ENCODE data around the gene UBN2. TPM values are rescaled to one million over a fixed set of nuclear protein-coding genes. Genes with fewer than 3 reads are reported as not detected.

Gene UBN2
- total RNA-seq, 1 experiment from 2014 or later, result 39.0 TPM

GRCh38 chr7:139231513-139232376, 708 bp downstream of the UBN2 start:
- Mint-ChIP-seq H3K4me1 (peaks cover 29% of the 10 kb centered on the region), H3K36me3 (peaks cover 4% of the 10 kb centered on the region; the same call in 1 of the 2 replicates), H3K9me3 (no peaks in the 10 kb centered on the region), H3K27me3 (ENCODE audit: low read depth) (no peaks in the 10 kb centered on the region), H3K27ac (peak overlapping the region; percentile 79), H3K4me3 (peak overlapping the region; percentile 97)
- DNase-seq (ENCODE audit: low spot score) (peak; percentile 36), ATAC-seq (peak; percentile 2)
- TF ChIP-seq, protein P1, sequence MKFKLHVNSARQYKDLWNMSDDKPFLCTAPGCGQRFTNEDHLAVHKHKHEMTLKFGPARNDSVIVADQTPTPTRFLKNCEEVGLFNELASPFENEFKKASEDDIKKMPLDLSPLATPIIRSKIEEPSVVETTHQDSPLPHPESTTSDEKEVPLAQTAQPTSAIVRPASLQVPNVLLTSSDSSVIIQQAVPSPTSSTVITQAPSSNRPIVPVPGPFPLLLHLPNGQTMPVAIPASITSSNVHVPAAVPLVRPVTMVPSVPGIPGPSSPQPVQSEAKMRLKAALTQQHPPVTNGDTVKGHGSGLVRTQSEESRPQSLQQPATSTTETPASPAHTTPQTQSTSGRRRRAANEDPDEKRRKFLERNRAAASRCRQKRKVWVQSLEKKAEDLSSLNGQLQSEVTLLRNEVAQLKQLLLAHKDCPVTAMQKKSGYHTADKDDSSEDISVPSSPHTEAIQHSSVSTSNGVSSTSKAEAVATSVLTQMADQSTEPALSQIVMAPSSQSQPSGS (CRISPR knock-in tag; IDR thresholded peaks at IDR 0.05; ENCODE audit: borderline replicate concordance, low read depth), result no peak
- 0 out of 2 replicates have a peak, but pooled peaks have one; percentile 17 for TF ChIP-seq ZNF219 (CRISPR knock-in tag; IDR thresholded peaks at IDR 0.05; ENCODE audit: borderline replicate concordance)
- CTCF ChIA-PET, result interaction anchor here (0.6 kb wide), 1 partner anchor 276 kb away, joined by 3 read pairs; no protein-coding TSS in a partner anchor
- POLR2A ChIA-PET, result no interaction called here

GRCh38 chr7:139232377-139232717, 1.3 kb downstream of the UBN2 start:
- no peak; the same call in 1 of the 2 replicates for ATAC-seq
- ChIA-PET CTCF (no interaction called here), POLR2A (no interaction called here)
- peak overlapping the region; percentile 97 for H3K4me3 Mint-ChIP-seq
- H3K36me3 Mint-ChIP-seq, result peaks cover 5% of the 10 kb centered on the region
- DNase-seq (ENCODE audit: low spot score), result no peak
- no peaks in the 10 kb centered on the region for H3K27me3 Mint-ChIP-seq (ENCODE audit: low read depth)
- H3K27ac Mint-ChIP-seq, result peak overlapping the region; percentile 79
- H3K9me3 Mint-ChIP-seq, result no peaks in the 10 kb centered on the region
- peaks cover 29% of the 10 kb centered on the region for H3K4me1 Mint-ChIP-seq
- TF ChIP-seq, protein P2, sequence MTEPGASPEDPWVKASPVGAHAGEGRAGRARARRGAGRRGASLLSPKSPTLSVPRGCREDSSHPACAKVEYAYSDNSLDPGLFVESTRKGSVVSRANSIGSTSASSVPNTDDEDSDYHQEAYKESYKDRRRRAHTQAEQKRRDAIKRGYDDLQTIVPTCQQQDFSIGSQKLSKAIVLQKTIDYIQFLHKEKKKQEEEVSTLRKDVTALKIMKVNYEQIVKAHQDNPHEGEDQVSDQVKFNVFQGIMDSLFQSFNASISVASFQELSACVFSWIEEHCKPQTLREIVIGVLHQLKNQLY (CRISPR knock-in tag; IDR thresholded peaks at IDR 0.05), result no peak
- TF ChIP-seq, protein P3, sequence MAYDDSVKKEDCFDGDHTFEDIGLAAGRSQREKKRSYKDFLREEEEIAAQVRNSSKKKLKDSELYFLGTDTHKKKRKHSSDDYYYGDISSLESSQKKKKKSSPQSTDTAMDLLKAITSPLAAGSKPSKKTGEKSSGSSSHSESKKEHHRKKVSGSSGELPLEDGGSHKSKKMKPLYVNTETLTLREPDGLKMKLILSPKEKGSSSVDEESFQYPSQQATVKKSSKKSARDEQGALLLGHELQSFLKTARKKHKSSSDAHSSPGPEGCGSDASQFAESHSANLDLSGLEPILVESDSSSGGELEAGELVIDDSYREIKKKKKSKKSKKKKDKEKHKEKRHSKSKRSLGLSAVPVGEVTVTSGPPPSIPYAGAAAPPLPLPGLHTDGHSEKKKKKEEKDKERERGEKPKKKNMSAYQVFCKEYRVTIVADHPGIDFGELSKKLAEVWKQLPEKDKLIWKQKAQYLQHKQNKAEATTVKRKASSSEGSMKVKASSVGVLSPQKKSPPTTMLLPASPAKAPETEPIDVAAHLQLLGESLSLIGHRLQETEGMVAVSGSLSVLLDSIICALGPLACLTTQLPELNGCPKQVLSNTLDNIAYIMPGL (CRISPR knock-in tag; IDR thresholded peaks at IDR 0.05), result no peak
- TF ChIP-seq SMAD3 (CRISPR knock-in tag; IDR thresholded peaks at IDR 0.05; ENCODE audit: borderline replicate concordance) (no peak), GRHL2 (CRISPR knock-in tag; IDR thresholded peaks at IDR 0.05; ENCODE audit: insufficient replicate concordance, severe bottlenecking) (no peak), NR3C1 (CRISPR knock-in tag; conservative IDR thresholded peaks at IDR 0.05; ENCODE audit: low read depth) (no peak), NFATC4 (CRISPR knock-in tag; IDR thresholded peaks at IDR 0.05) (no peak), SP1 (CRISPR knock-in tag; conservative IDR thresholded peaks at IDR 0.05) (no peak), ZMAT4 (CRISPR knock-in tag; IDR thresholded peaks at IDR 0.05) (no peak)

DNA sequence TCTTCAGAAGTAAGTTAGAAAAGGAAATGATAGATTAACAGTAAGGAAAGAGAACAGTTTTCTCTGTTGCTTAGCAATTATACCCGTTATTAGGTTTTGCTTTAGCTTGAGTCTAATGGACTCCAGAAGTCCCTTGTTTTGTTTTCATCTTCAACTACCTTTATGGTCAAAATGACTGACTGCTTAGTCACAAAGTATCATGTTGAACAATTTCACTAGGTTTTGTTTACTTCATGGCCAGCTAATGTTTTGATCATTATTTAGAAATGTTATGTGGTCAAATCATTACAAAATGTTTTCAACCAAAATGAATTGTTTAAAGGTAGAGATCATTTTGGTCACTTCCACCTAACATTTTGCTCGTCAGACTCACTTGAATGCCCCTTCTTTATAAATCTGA, 1.9 kb downstream of the UBN2 start:
- CTCF ChIA-PET, result no interaction called here
- H3K27ac Mint-ChIP-seq, result no peak overlapping the region
- ATAC-seq, result no peak

DNA sequence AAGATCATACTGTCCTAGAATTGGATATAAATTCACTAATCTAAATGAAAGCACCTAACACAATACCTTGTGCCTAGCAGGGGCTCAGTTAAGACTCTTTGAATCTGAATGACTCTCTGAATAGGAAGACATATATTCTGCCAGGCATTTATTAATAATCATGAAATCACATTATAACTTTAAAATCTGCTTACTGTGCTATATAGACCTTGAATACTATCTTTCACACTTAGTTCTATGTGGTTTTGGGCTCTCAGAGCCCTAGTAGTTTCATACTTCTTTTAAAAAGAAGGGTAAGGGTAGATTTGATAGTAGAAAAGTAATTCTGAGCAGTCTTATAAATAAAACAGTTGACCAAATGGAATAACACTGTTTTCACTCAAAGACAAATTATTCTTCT, 10.2 kb downstream of the UBN2 start:
- no peaks in the 10 kb centered on the region for H3K4me1 Mint-ChIP-seq
- H3K27ac Mint-ChIP-seq, result no peak overlapping the region
- DNase-seq (ENCODE audit: low spot score), result no peak
- H3K4me3 Mint-ChIP-seq, result no peak overlapping the region
- CTCF ChIA-PET, result interaction anchor here (0.5 kb wide), 1 partner anchor 54 kb away, joined by 3 read pairs; no protein-coding TSS in a partner anchor
- no peaks in the 10 kb centered on the region for H3K27me3 Mint-ChIP-seq (ENCODE audit: low read depth)
- H3K9me3 Mint-ChIP-seq, result 0 out of 2 replicates have a peak, but pooled peaks cover 4% of the 10 kb centered on the region
- POLR2A ChIA-PET, result no interaction called here
- H3K36me3 Mint-ChIP-seq, result peaks cover 50% of the 10 kb centered on the region
- no peak for ATAC-seq
- no peak for TF ChIP-seq ZNF138 (CRISPR knock-in tag; conservative IDR thresholded peaks at IDR 0.05)
- no peak for TF ChIP-seq NFYB (CRISPR knock-in tag; conservative IDR thresholded peaks at IDR 0.05; ENCODE audit: low read depth)
- TF ChIP-seq, protein P4, sequence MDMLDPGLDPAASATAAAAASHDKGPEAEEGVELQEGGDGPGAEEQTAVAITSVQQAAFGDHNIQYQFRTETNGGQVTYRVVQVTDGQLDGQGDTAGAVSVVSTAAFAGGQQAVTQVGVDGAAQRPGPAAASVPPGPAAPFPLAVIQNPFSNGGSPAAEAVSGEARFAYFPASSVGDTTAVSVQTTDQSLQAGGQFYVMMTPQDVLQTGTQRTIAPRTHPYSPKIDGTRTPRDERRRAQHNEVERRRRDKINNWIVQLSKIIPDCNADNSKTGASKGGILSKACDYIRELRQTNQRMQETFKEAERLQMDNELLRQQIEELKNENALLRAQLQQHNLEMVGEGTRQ (CRISPR knock-in tag; IDR thresholded peaks at IDR 0.05), result no peak
- no peak for TF ChIP-seq SMAD4 (CRISPR knock-in tag; IDR thresholded peaks at IDR 0.05)
- TF ChIP-seq SOX15 (CRISPR knock-in tag; IDR thresholded peaks at IDR 0.05), result no peak
- no peak for TF ChIP-seq TEAD4 (CRISPR knock-in tag; IDR thresholded peaks at IDR 0.05)
- TF ChIP-seq ZSCAN18 (CRISPR knock-in tag; IDR thresholded peaks at IDR 0.05), result no peak
- TF ChIP-seq ZNF121 (CRISPR knock-in tag; IDR thresholded peaks at IDR 0.05), result no peak
- TF ChIP-seq ATF1 (CRISPR knock-in tag; IDR thresholded peaks at IDR 0.05), result no peak
- no peak for TF ChIP-seq CBFB (CRISPR knock-in tag; IDR thresholded peaks at IDR 0.05; ENCODE audit: low read depth)
- no peak for TF ChIP-seq ZMAT4 (CRISPR knock-in tag; IDR thresholded peaks at IDR 0.05)
- TF ChIP-seq NFE2L1 (CRISPR knock-in tag; IDR thresholded peaks at IDR 0.05), result no peak

More for the DNA sequence above, 1.9 kb downstream of the UBN2 start:
- Mint-ChIP-seq H3K4me1 (peaks cover 29% of the 10 kb centered on the region), H3K27me3 (ENCODE audit: low read depth) (no peaks in the 10 kb centered on the region), H3K9me3 (no peaks in the 10 kb centered on the region), H3K4me3 (peak overlapping the region; percentile 97), H3K36me3 (peaks cover 11% of the 10 kb centered on the region)
- POLR2A ChIA-PET, result no interaction called here
- no peak for TF ChIP-seq ZNF263 (CRISPR knock-in tag; IDR thresholded peaks at IDR 0.05; ENCODE audit: low read depth)
- TF ChIP-seq NR2C2 (CRISPR knock-in tag; IDR thresholded peaks at IDR 0.05), result no peak
- no peak for DNase-seq (ENCODE audit: low spot score)
